GM18499 (cell line): ENCODE results near the gene PRPF19.

Experiments used
- ATAC-seq: cut with Tn5 transposase; IDR thresholded peaks from one replicate; pipeline ENCODE4 v1.9.1; 2021; ENCODE audit warnings: moderate number of reproducible peaks; ENCODE audit not compliant: insufficient read depth, unreplicated experiment

Gene PRPF19

GRCh38 chr11:60876168-60876485 lies 30.3 kb downstream of the PRPF19 start:
- no peak for ATAC-seq

GRCh38 chr11:60875366-60876167 lies 30.8 kb downstream of the PRPF19 start:
- no peak for ATAC-seq

GRCh38 chr11:60874421-60875365 lies 31.7 kb downstream of the PRPF19 start:
- no peak for ATAC-seq

- no peak for ATAC-seq
Measured at GRCh38 chr11:60873533-60873932, 32.9 kb downstream of the PRPF19 start.

GRCh38 chr11:60872961-60873524 lies 33.3 kb downstream of the PRPF19 start:
- ATAC-seq, result no peak

- ATAC-seq, result no peak
Measured at GRCh38 chr11:60872124-60872960, 34.0 kb downstream of the PRPF19 start.

GRCh38 chr11:60871378-60872061 lies 34.9 kb downstream of the PRPF19 start:
- no peak for ATAC-seq

- ATAC-seq, result no peak
Measured at GRCh38 chr11:60870733-60871377, 35.5 kb downstream of the PRPF19 start.

GRCh38 chr11:60870276-60870675 lies 36.1 kb downstream of the PRPF19 start:
- ATAC-seq, result no peak

- ATAC-seq, result no peak
Measured at GRCh38 chr11:60869451-60869825, 36.9 kb downstream of the PRPF19 start.

GRCh38 chr11:60868682-60869450 lies 37.5 kb downstream of the PRPF19 start:
- no peak for ATAC-seq

- no peak for ATAC-seq
Measured at GRCh38 chr11:60867871-60868681, 38.3 kb downstream of the PRPF19 start.

GRCh38 chr11:60866911-60867870 lies 39.2 kb downstream of the PRPF19 start, which contains the start of gene ZP1:
Gene ZP1, plus strand, starts transcription at chr11:60867542. Its CDS starts 20 bp downstream, at chr11:60867562.
- ATAC-seq, result no peak

GRCh38 chr11:60864856-60865513 lies 41.4 kb downstream of the PRPF19 start:
- no peak for ATAC-seq

- ATAC-seq, result no peak
Measured at GRCh38 chr11:60863550-60864521, 42.5 kb downstream of the PRPF19 start.
